WTC11 (cell line): ENCODE measurements around the gene ZNF282. TPM values are rescaled to one million over a fixed set of nuclear protein-coding genes. Genes with fewer than 3 reads are reported as not detected.

ENCODE experiments used
- ATAC-seq: fragments of 200-7000 bp; cut with Tn5 transposase; 2 replicates; pipeline ENCODE4 v1.10.0; 2021; ENCODE audit warnings: mild to moderate bottlenecking, moderate library complexity
- CTCF ChIA-PET: fragments of 300-600 bp; sonication (Branson Sonifier 250); formaldehyde crosslinking; loops from one replicate; lab custom pipeline; 2021; ENCODE audit warnings: antibody characterized with exemption; lab: Charles Lee
- POLR2A ChIA-PET: fragments of 350-600 bp; sonication (Branson Sonifier 250); formaldehyde crosslinking; loops from one replicate; lab custom pipeline; 2021; ENCODE audit warnings: antibody characterized with exemption; lab: Charles Lee
- DNase-seq: peaks from one replicate; pipeline ENCODE4 v3.0.0; 2021; ENCODE audit warnings: low spot score
- H3K27ac Mint-ChIP-seq: 2 replicates; pipeline ENCODE4 v1.8.0; 2021; ENCODE audit warnings: mixed read lengths
- H3K27me3 Mint-ChIP-seq: 2 replicates; pipeline ENCODE4 v1.8.0; 2021; ENCODE audit warnings: low read depth, mild to moderate bottlenecking, moderate library complexity, mixed read lengths
- H3K36me3 Mint-ChIP-seq: 2 replicates; pipeline ENCODE4 v1.8.0; 2021; ENCODE audit warnings: mixed read lengths
- H3K4me1 Mint-ChIP-seq: 2 replicates; pipeline ENCODE4 v1.8.0; 2022; ENCODE audit warnings: mixed read lengths
- H3K4me3 Mint-ChIP-seq: 2 replicates; pipeline ENCODE4 v1.8.0; 2021; ENCODE audit warnings: mild to moderate bottlenecking, moderate library complexity, mixed read lengths
- H3K9me3 Mint-ChIP-seq: 2 replicates; pipeline ENCODE4 v1.8.0; 2021; ENCODE audit warnings: mixed read lengths
- CREB1 ChIP-seq: sonication (generic); formaldehyde crosslinking; IDR thresholded peaks from 2 replicates; pipeline ENCODE4 v1.8.0; 2023; ENCODE audit warnings: mild to moderate bottlenecking, missing genetic modification reagents
- CTCF ChIP-seq: fragments of 200-600 bp; IDR thresholded peaks from 2 replicates; pipeline ENCODE4 v1.8.0; 2022; ENCODE audit warnings: antibody characterized with exemption
- E2F1 ChIP-seq: sonication (generic); formaldehyde crosslinking; IDR thresholded peaks from 2 replicates; pipeline ENCODE4 v1.8.0; 2022; ENCODE audit warnings: mild to moderate bottlenecking, missing genetic modification reagents
- FOXJ3 ChIP-seq: sonication (generic); formaldehyde crosslinking; IDR thresholded peaks from 2 replicates; pipeline ENCODE4 v1.9.0; 2021; ENCODE audit warnings: missing genetic modification reagents, mild to moderate bottlenecking, borderline replicate concordance
- GTF2I ChIP-seq: fragments of 250-450 bp; sonication (Bioruptor Pico); conservative IDR thresholded peaks from 2 replicates; pipeline ENCODE4 v1.4.0; 2021; ENCODE audit warnings: mild to moderate bottlenecking
- MXD4 ChIP-seq: fragments of 250-450 bp; sonication (Bioruptor Pico); IDR thresholded peaks from 2 replicates; pipeline ENCODE4 v1.8.0; 2021; ENCODE audit warnings: mild to moderate bottlenecking, moderate library complexity, borderline replicate concordance
- NR3C1 ChIP-seq: sonication (generic); formaldehyde crosslinking; conservative IDR thresholded peaks from 2 replicates; pipeline ENCODE4 v1.8.1; 2023; ENCODE audit warnings: low read depth, mild to moderate bottlenecking, missing genetic modification reagents
- OVOL2 ChIP-seq: fragments of 250-450 bp; sonication (Bioruptor Pico); IDR thresholded peaks from 2 replicates; pipeline ENCODE4 v1.9.0; 2021; ENCODE audit warnings: mild to moderate bottlenecking, borderline replicate concordance
- PREB ChIP-seq: sonication (generic); formaldehyde crosslinking; IDR thresholded peaks from 2 replicates; pipeline ENCODE4 v1.8.1; 2022; ENCODE audit warnings: mild to moderate bottlenecking, missing genetic modification reagents, moderate library complexity, borderline replicate concordance
- RELA ChIP-seq: sonication (generic); formaldehyde crosslinking; IDR thresholded peaks from 2 replicates; pipeline ENCODE4 v1.8.1; 2022; ENCODE audit warnings: missing genetic modification reagents, mild to moderate bottlenecking, borderline replicate concordance
- SMAD4 ChIP-seq: sonication (generic); formaldehyde crosslinking; IDR thresholded peaks from 2 replicates; pipeline ENCODE4 v1.8.0; 2022; ENCODE audit warnings: mild to moderate bottlenecking, missing genetic modification reagents
- SP1 ChIP-seq: sonication (generic); formaldehyde crosslinking; conservative IDR thresholded peaks from 2 replicates; pipeline ENCODE4 v1.8.1; 2022; ENCODE audit warnings: missing genetic modification reagents
- ZNF121 ChIP-seq: sonication (generic); formaldehyde crosslinking; IDR thresholded peaks from 2 replicates; pipeline ENCODE4 v1.8.0; 2023; ENCODE audit warnings: missing genetic modification reagents
- ZNF281 ChIP-seq: sonication (generic); formaldehyde crosslinking; IDR thresholded peaks from 2 replicates; pipeline ENCODE4 v1.8.0; 2023; ENCODE audit warnings: mild to moderate bottlenecking, missing genetic modification reagents
- ZNF317 ChIP-seq: sonication (generic); formaldehyde crosslinking; IDR thresholded peaks from 2 replicates; pipeline ENCODE4 v1.8.1; 2023; ENCODE audit warnings: low read depth, mild to moderate bottlenecking, moderate library complexity, missing genetic modification reagents, borderline replicate concordance
- total RNA-seq: library from RNA; stranded (reverse); gene quantifications from 3 replicates; pipeline ENCODE4 v1.2.3, GENCODE V29; 2021

Gene ZNF282
- total RNA-seq, 1 experiment from 2014 or later, result 38.5 TPM

- ATAC-seq, result no peak
- Mint-ChIP-seq H3K4me1 (peaks cover 8% of the 10 kb centered on the region), H3K36me3 (peaks cover 73% of the 10 kb centered on the region)
- TF ChIP-seq FOXJ3 (CRISPR knock-in tag), result no peak
- TF ChIP-seq, all 79 proteins: peak for 0
- POLR2A ChIA-PET, result interaction anchor here (0.7 kb wide), 1 partner anchor 10 kb away, joined by 7 read pairs; no protein-coding TSS in a partner anchor
- peaks cover 6% of the 10 kb centered on the region; the same call in 1 of the 2 replicates for H3K9me3 Mint-ChIP-seq
- no peaks in the 10 kb centered on the region for H3K27me3 Mint-ChIP-seq
- DNase-seq, result no peak
- no peak overlapping the region for H3K4me3 Mint-ChIP-seq
- H3K27ac Mint-ChIP-seq, result peak overlapping the region; percentile 88; the same call in 1 of the 2 replicates
- CTCF ChIA-PET, result interaction anchor here (1.3 kb wide), 1 partner anchor 10 kb away, joined by 3 read pairs; the partner anchor contains the start of gene ZNF398
These were observed 38.4 kb upstream of the ZNF282 start for GRCh38 chr7:149156898-149157297.

- H3K27me3 Mint-ChIP-seq, result no peaks in the 10 kb centered on the region
- CTCF ChIA-PET, result interaction anchor here (0.8 kb wide), 1 partner anchor 90 kb away, joined by 5 read pairs; no protein-coding TSS in a partner anchor
- ATAC-seq, result no peak
These were observed 34.0 kb upstream of the ZNF282 start for GRCh38 chr7:149161241-149161848.

GRCh38 chr7:149166142-149166541 is 29.2 kb upstream of the ZNF282 start:
- ChIA-PET CTCF (interaction anchor here (2.2 kb wide), 1 partner anchor 19 kb away, joined by 6 read pairs; the partner anchor contains the start of gene ZNF398), POLR2A (no interaction called here)
- Mint-ChIP-seq H3K27ac (no peak overlapping the region), H3K4me1 (no peaks in the 10 kb centered on the region), H3K9me3 (no peaks in the 10 kb centered on the region), H3K4me3 (no peak overlapping the region), H3K27me3 (no peaks in the 10 kb centered on the region), H3K36me3 (peaks cover 78% of the 10 kb centered on the region)
- TF ChIP-seq SP1 (CRISPR knock-in tag) (no peak), CREB1 (CRISPR knock-in tag) (no peak)
- no peak for ATAC-seq
- DNase-seq, result no peak

More at GRCh38 chr7:149161241-149161848, 34.0 kb upstream of the ZNF282 start:
- POLR2A ChIA-PET, result no interaction called here
- no peak overlapping the region for H3K4me3 Mint-ChIP-seq
- DNase-seq, result no peak
- H3K36me3 Mint-ChIP-seq, result peaks cover 72% of the 10 kb centered on the region
- peak overlapping the region; percentile 64 for H3K27ac Mint-ChIP-seq
- no peak for TF ChIP-seq OVOL2 (CRISPR knock-in tag)
- peak; percentile 87 for TF ChIP-seq ZNF121
- peaks cover 3% of the 10 kb centered on the region for H3K4me1 Mint-ChIP-seq
- peaks cover 6% of the 10 kb centered on the region; the same call in 1 of the 2 replicates for H3K9me3 Mint-ChIP-seq

- DNase-seq (no peak), ATAC-seq (no peak)
- ChIA-PET POLR2A (interaction anchor here (0.6 kb wide), 1 partner anchor 10 kb away, joined by 7 read pairs; no protein-coding TSS in a partner anchor), CTCF (interaction anchor here (2.2 kb wide), 1 partner anchor 20 kb away, joined by 6 read pairs; the partner anchor contains the start of gene ZNF398)
- H3K36me3 Mint-ChIP-seq, result peaks cover 73% of the 10 kb centered on the region
- H3K4me3 Mint-ChIP-seq, result no peak overlapping the region
- no peak for TF ChIP-seq CTCF
- TF ChIP-seq SP1 (CRISPR knock-in tag), result no peak
- no peak for TF ChIP-seq RELA (CRISPR knock-in tag)
- TF ChIP-seq PREB (CRISPR knock-in tag), result no peak
- no peak for TF ChIP-seq E2F1
- no peak for TF ChIP-seq ZNF281 (CRISPR knock-in tag)
- TF ChIP-seq GTF2I (CRISPR knock-in tag), result no peak
- no peak for TF ChIP-seq SMAD4 (CRISPR knock-in tag)
- no peak for TF ChIP-seq ZNF317 (CRISPR knock-in tag)
- no peak for TF ChIP-seq MXD4
- TF ChIP-seq NR3C1 (CRISPR knock-in tag), result no peak
- no peaks in the 10 kb centered on the region for H3K27me3 Mint-ChIP-seq
- H3K9me3 Mint-ChIP-seq, result no peaks in the 10 kb centered on the region
- H3K4me1 Mint-ChIP-seq, result no peaks in the 10 kb centered on the region
- peak overlapping the region; percentile 66; the same call in 1 of the 2 replicates for H3K27ac Mint-ChIP-seq
These were observed 28.6 kb upstream of the ZNF282 start for GRCh38 chr7:149166630-149167352.
